RWPE2 (cell line): ENCODE measurements around the gene ZNF184.

ENCODE experiments used
- ATAC-seq: fragments of 200-7000 bp; cut with Tn5 transposase; 3 replicates; pipeline ENCODE4 v1.9.1; 2021; ENCODE audit warnings: low read depth
- DNase-seq: peaks from one replicate; pipeline ENCODE4 v3.0.0-alpha.2; 2020; ENCODE audit warnings: low spot score
- H3K27ac ChIP-seq: fragments of 450-650 bp; 2 replicates; pipeline ENCODE4 v1.5.1; 2017; ENCODE audit warnings: mild to moderate bottlenecking; ENCODE audit not compliant: poor library complexity, severe bottlenecking
- H3K27me3 ChIP-seq: fragments of 250-450 bp; sonication (Bioruptor Pico); 2 replicates; pipeline ENCODE4 v1.5.1; 2021; ENCODE audit warnings: mild to moderate bottlenecking, moderate library complexity; ENCODE audit not compliant: insufficient read depth, poor library complexity, severe bottlenecking
- H3K36me3 ChIP-seq: fragments of 250-450 bp; sonication (Bioruptor Pico); 2 replicates; pipeline ENCODE4 v1.5.1; 2020; ENCODE audit warnings: low read depth, mild to moderate bottlenecking, moderate library complexity
- H3K4me1 ChIP-seq: fragments of 250-450 bp; sonication (Bioruptor Pico); 2 replicates; pipeline ENCODE4 v1.5.1; 2021; ENCODE audit warnings: mild to moderate bottlenecking, moderate library complexity; ENCODE audit not compliant: insufficient read depth, poor library complexity, severe bottlenecking
- H3K4me3 ChIP-seq: fragments of 250-450 bp; sonication (Bioruptor Pico); 2 replicates; pipeline ENCODE4 v1.5.1; 2021; ENCODE audit warnings: mild to moderate bottlenecking, moderate library complexity; ENCODE audit not compliant: severe bottlenecking
- H3K9me3 ChIP-seq: fragments of 250-450 bp; sonication (Bioruptor Pico); 2 replicates; pipeline ENCODE4 v1.5.1; 2021; ENCODE audit warnings: mild to moderate bottlenecking, moderate library complexity; ENCODE audit not compliant: severe bottlenecking
- CTCF ChIP-seq: fragments of 450-650 bp; IDR thresholded peaks from one replicate; pipeline ENCODE4 v1.5.1; 2017; ENCODE audit warnings: mild to moderate bottlenecking, moderate library complexity; ENCODE audit not compliant: poor library complexity, severe bottlenecking

Gene ZNF184

GRCh38 chr6:27472617-27473400, at the start of gene ZNF184:
ZNF184 (minus strand) TSS chr6:27473105; CDS start chr6:27472294, 811 bp downstream.
- no peaks in the 10 kb centered on the region for H3K27me3 ChIP-seq
- peak within 1 kb of the TSS; percentile 69 for H3K4me3 ChIP-seq
- peaks cover 8% of the 10 kb centered on the region for H3K4me1 ChIP-seq
- H3K27ac ChIP-seq, result peak within 1 kb of the TSS; percentile 70
- no peak for TF ChIP-seq CTCF
- peaks cover 24% of the 10 kb centered on the region for H3K36me3 ChIP-seq
- ATAC-seq, result peak; percentile 91
- DNase-seq, result peak; percentile 97
- no peaks in the 10 kb centered on the region for H3K9me3 ChIP-seq

- Histone ChIP-seq H3K4me3 (peak overlapping the region; percentile 51), H3K9me3 (no peaks in the 10 kb centered on the region), H3K36me3 (no peaks in the 10 kb centered on the region), H3K27me3 (no peaks in the 10 kb centered on the region), H3K4me1 (peaks cover 5% of the 10 kb centered on the region), H3K27ac (peak overlapping the region; percentile 47)
- peak; percentile 90 for TF ChIP-seq CTCF
- DNase-seq (no peak), ATAC-seq (peak; percentile 80)
These were observed 46.2 kb upstream of the ZNF184 start for GRCh38 chr6:27518881-27519795.

GRCh38 chr6:27517928-27518787, 45.3 kb upstream of the ZNF184 start:
- Histone ChIP-seq H3K4me3 (peak overlapping the region; percentile 51), H3K27ac (peak overlapping the region; percentile 47)
- no peak for TF ChIP-seq CTCF

GRCh38 chr6:27517238-27517637, 44.3 kb upstream of the ZNF184 start:
- no peak for DNase-seq
- Histone ChIP-seq H3K27ac (no peak overlapping the region), H3K36me3 (no peaks in the 10 kb centered on the region), H3K9me3 (no peaks in the 10 kb centered on the region), H3K4me3 (no peak overlapping the region), H3K4me1 (peaks cover 5% of the 10 kb centered on the region), H3K27me3 (no peaks in the 10 kb centered on the region)
- no peak for TF ChIP-seq CTCF
- no peak for ATAC-seq

More at GRCh38 chr6:27517928-27518787, 45.3 kb upstream of the ZNF184 start:
- no peaks in the 10 kb centered on the region for H3K36me3 ChIP-seq
- H3K4me1 ChIP-seq, result peaks cover 5% of the 10 kb centered on the region
- DNase-seq, result no peak
- no peaks in the 10 kb centered on the region for H3K9me3 ChIP-seq
- peak; percentile 60 for ATAC-seq
- H3K27me3 ChIP-seq, result no peaks in the 10 kb centered on the region
